Parathyroid adenoma (tissue), 2 donors: ENCODE data around the gene TMEM91.
"Not testable (repeated sequence)": the region's sequence is repeated elsewhere in the genome, so short reads cannot be mapped to it uniquely, and the experiment has no call there.

Source experiments
- H2AFZ ChIP-seq: fragments of 300-600 bp; sonication (generic); one replicate; pipeline ENCODE4 v1.7.0; 2017; ENCODE audit warnings: antibody characterized with exemption, mild to moderate bottlenecking
- H3K27ac ChIP-seq: fragments of 300-600 bp; sonication (generic); one replicate; pipeline ENCODE4 v1.7.0; 2017
- H3K27me3 ChIP-seq: fragments of 300-600 bp; sonication (generic); one replicate; pipeline ENCODE4 v1.7.0; 2017; ENCODE audit warnings: low read length; ENCODE audit not compliant: control insufficient read depth, insufficient read depth
- H3K36me3 ChIP-seq: fragments of 300-600 bp; sonication (generic); one replicate; pipeline ENCODE4 v1.7.0; 2017; ENCODE audit warnings: low read length; ENCODE audit not compliant: control insufficient read depth, insufficient read depth
- H3K4me1 ChIP-seq: fragments of 300-600 bp; sonication (generic); one replicate; pipeline ENCODE4 v1.7.0; 2017; ENCODE audit warnings: control low read depth
- H3K4me2 ChIP-seq: fragments of 300-600 bp; sonication (generic); one replicate; pipeline ENCODE4 v1.7.0; 2017; ENCODE audit warnings: low read length
- H3K4me3 ChIP-seq: fragments of 300-600 bp; sonication (generic); one replicate; pipeline ENCODE4 v1.7.0; 2017; ENCODE audit warnings: low read depth, low read length
- H3K79me2 ChIP-seq: fragments of 300-600 bp; sonication (generic); one replicate; pipeline ENCODE4 v1.7.0; 2017; ENCODE audit warnings: control low read depth
- H3K9ac ChIP-seq: fragments of 300-600 bp; sonication (generic); one replicate; pipeline ENCODE4 v1.7.0; 2017; ENCODE audit warnings: mild to moderate bottlenecking
- H3K9me3 ChIP-seq: fragments of 300-600 bp; sonication (generic); one replicate; pipeline ENCODE4 v1.7.0; 2017; ENCODE audit warnings: low read length; ENCODE audit not compliant: control insufficient read depth
- TF ChIP-seq, protein P1 (sequence below): fragments of 300-600 bp; sonication (generic); IDR thresholded peaks from one replicate; pipeline ENCODE4 v1.7.0; 2017; ENCODE audit warnings: antibody characterized with exemption, mild to moderate bottlenecking
- donor health status: primary hyperparathyroidism.

Gene TMEM91

DNA sequence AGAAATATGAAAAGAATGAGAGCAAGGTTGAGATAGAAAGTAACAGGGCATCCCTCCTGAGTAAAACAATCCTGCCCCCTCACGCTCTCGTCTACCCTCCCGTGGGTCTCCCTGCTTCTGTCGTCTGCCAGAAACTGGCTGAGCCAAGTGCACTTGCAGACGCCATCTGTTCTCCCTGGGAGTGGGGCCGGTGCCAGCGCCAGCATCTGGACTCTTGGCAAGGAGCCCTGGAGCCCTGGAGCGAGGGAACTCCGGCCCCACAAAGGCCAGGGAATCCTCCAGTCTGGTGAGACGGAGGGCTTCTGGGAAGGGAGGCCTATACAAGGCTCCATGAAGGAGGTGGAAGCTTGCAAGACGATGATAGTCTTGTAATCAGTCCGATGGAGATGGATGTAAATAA, 2.3 kb upstream of the TMEM91 start:
- Histone ChIP-seq H3K27ac (peak overlapping the region; percentile 42), H3K27me3 (no peaks in the 10 kb centered on the region), H3K4me2 (no peak overlapping the region), H3K4me1 (peaks cover 10% of the 10 kb centered on the region), H3K4me3 (no peak overlapping the region), H3K79me2 (peaks cover 9% of the 10 kb centered on the region), H2AFZ (peak overlapping the region; percentile 64), H3K9ac (no peak overlapping the region), H3K9me3 (no peaks in the 10 kb centered on the region), H3K36me3 (no peaks in the 10 kb centered on the region)
- TF ChIP-seq, protein P1, sequence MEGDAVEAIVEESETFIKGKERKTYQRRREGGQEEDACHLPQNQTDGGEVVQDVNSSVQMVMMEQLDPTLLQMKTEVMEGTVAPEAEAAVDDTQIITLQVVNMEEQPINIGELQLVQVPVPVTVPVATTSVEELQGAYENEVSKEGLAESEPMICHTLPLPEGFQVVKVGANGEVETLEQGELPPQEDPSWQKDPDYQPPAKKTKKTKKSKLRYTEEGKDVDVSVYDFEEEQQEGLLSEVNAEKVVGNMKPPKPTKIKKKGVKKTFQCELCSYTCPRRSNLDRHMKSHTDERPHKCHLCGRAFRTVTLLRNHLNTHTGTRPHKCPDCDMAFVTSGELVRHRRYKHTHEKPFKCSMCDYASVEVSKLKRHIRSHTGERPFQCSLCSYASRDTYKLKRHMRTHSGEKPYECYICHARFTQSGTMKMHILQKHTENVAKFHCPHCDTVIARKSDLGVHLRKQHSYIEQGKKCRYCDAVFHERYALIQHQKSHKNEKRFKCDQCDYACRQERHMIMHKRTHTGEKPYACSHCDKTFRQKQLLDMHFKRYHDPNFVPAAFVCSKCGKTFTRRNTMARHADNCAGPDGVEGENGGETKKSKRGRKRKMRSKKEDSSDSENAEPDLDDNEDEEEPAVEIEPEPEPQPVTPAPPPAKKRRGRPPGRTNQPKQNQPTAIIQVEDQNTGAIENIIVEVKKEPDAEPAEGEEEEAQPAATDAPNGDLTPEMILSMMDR, result no peak

DNA sequence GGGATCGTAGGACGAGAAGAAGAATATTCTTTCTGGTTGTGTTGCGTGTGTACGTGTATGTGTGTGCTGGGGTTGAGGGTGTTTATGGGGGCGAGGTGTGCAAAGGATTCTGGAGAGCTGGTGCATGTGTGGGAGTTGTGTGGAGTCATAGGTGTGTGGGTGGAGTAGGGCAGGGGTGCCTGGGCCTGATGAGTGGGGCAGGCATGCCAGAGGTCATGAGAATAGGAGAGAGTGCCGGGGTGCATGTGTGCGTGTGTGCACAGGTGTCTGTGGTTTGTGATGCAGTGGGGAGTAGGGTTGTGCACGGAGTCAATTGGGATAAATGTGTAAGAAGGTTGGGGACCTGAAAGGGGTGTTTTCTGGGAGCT, 649 bp downstream of the TMEM91 start:
- Histone ChIP-seq H3K4me1 (peaks cover 10% of the 10 kb centered on the region), H3K9ac (no peak overlapping the region), H3K36me3 (no peaks in the 10 kb centered on the region), H2AFZ (peak overlapping the region; percentile 81), H3K4me3 (peak overlapping the region; percentile 3), H3K9me3 (no peaks in the 10 kb centered on the region), H3K79me2 (no peaks in the 10 kb centered on the region), H3K27ac (no peak overlapping the region), H3K27me3 (no peaks in the 10 kb centered on the region), H3K4me2 (no peak overlapping the region)
- TF ChIP-seq, protein P1, result no peak

DNA sequence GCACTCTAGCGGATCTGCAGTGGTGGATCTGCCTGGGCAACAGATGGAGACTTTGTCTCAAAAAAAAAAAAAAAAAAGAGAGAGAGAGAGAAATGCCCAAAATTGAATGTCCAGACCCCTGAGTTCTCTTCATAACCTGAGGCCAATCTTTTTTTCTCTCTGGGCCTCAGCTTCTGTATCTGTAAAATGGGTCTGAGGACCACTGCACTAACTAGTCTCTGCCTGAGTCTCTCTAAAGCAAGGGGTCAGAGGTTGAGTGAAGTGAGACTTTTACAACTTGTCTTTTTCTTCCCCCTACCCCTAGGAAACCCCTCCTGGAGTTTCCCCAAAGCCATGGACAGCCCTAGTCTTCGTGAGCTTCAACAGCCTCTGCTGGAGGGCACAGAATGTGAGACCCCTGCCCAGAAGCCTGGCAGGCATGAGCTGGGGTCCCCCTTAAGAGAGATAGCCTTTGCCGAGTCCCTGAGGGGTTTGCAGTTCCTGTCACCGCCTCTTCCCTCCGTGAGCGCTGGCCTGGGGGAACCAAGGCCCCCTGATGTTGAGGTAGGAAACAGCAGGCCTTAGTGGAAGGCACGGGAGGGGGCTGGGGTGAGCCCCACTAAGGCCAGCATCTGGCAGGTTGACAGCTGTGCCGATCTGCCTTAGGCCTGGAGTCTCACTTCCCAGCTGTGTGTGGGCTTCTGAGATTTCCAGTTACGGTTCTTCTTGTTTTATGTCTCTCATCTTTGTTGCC, 1.8 kb downstream of the TMEM91 start:
- no peaks in the 10 kb centered on the region for H3K9me3 ChIP-seq
- H3K79me2 ChIP-seq, result no peaks in the 10 kb centered on the region
- H3K36me3 ChIP-seq, result no peaks in the 10 kb centered on the region
- H3K9ac ChIP-seq, result no peak overlapping the region
- TF ChIP-seq, protein P1, result no peak
- no peak overlapping the region for H3K4me3 ChIP-seq
- H3K27ac ChIP-seq, result no peak overlapping the region
- H3K27me3 ChIP-seq, result no peaks in the 10 kb centered on the region
- H3K4me1 ChIP-seq, result peaks cover 10% of the 10 kb centered on the region
- H3K4me2 ChIP-seq, result no peak overlapping the region
- H2AFZ ChIP-seq, result no peak overlapping the region

DNA sequence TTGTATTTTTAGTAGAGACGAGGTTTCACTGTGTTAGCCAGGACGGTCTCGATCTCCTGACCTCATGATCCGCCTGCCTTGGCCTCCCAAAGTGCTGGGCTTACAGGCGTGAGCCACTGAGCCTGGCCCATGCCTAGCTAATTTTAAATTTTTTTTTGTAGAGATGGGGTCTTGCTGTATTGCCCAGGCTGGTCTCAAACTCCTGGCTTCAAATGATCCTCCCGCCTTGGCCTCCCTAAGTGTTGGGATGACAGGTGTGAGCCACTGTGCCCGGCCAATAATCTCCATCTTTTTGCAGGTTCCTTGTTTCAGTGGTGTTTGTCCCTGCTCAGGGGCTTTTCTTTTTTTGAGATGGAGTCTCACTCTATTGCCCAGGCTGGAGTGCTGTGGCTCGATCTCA, 5.2 kb downstream of the TMEM91 start:
- H3K36me3 ChIP-seq, H3K4me1 ChIP-seq, H3K4me2 ChIP-seq, H3K27me3 ChIP-seq, H2AFZ ChIP-seq, H3K9me3 ChIP-seq, H3K9ac ChIP-seq, H3K79me2 ChIP-seq, H3K4me3 ChIP-seq, H3K27ac ChIP-seq: not testable (repeated sequence)

DNA sequence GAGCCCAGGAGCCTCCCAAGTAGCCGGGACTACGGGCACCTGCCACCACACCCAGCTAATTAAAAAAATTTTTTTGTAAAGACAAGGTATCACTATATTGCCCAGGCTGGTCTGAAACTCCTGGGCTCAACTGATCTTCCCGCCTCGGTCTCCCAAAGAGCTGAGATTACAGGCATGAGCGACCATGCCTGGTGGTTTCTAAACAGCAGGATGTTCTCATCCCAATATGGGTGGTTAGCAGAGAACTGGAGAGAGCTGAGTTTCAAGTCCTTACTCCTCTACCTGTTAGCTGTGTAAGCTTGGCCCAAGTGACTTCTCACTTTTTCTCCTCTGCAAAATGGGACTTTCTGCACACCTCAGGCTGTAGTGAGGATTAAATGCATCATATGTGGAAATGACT, 8.0 kb downstream of the TMEM91 start:
- H3K27ac ChIP-seq, result no peak overlapping the region
- H3K4me1 ChIP-seq, result no peaks in the 10 kb centered on the region
- no peaks in the 10 kb centered on the region for H3K36me3 ChIP-seq
- H3K4me3 ChIP-seq, result no peak overlapping the region
- H3K4me2 ChIP-seq, result no peak overlapping the region
- no peak overlapping the region for H2AFZ ChIP-seq
- no peak overlapping the region for H3K9ac ChIP-seq
- H3K9me3 ChIP-seq, result no peaks in the 10 kb centered on the region
- no peaks in the 10 kb centered on the region for H3K27me3 ChIP-seq
- H3K79me2 ChIP-seq, result no peaks in the 10 kb centered on the region
- TF ChIP-seq, protein P1, result no peak
